HUDEP-2 (cell line): ENCODE measurements around the gene FAM110C.

Experiments
- DNase-seq, 76 experiments: peaks; one replicate each; lab custom pipeline; 2025; ENCODE audit not compliant: unreplicated experiment in 76 of 76; lab: John Stamatoyannopoulos, UW

FAM110C gene

GRCh38 chr2:11248-11941, 34.9 kb downstream of the FAM110C start:
- DNase-seq: peak in 52 of 76 experiments; percentile 1 to 58 (median 24)

GRCh38 chr2:10222-10875, 36.0 kb downstream of the FAM110C start:
- DNase-seq: no peak
